Stomach (tissue), 9 donors: ENCODE data around the gene SND1. TPM values are rescaled to one million over a fixed set of nuclear protein-coding genes. Genes with fewer than 3 reads are reported as not detected.

Experiments
- DNase-seq, 2 donors: peaks; one replicate each; pipeline versions ENCODE4 v3.0.0 to v3.0.0-alpha.2; 2013 to 2019
- H3K27ac ChIP-seq, 5 donors: fragments of 200-600 bp in 4 of 5; sonication (generic) in 4 of 5; one replicate each; pipeline ENCODE4 v1.5.1; 2013 to 2019; ENCODE audit warnings: mild to moderate bottlenecking in 1 of 5, moderate library complexity in 1 of 5
- H3K27me3 ChIP-seq, 3 donors: fragments of 200-600 bp; sonication (generic); one replicate each; pipeline ENCODE4 v1.5.1; 2017 to 2019; ENCODE audit warnings: mixed run types in 1 of 3
- H3K36me3 ChIP-seq, 4 donors: fragments of 200-600 bp; sonication (generic); 1 replicate in 3 of 4; 2 replicates in 1 of 4; pipeline ENCODE4 v1.5.1; 2016 to 2019
- H3K4me1 ChIP-seq, 4 donors: fragments of 200-600 bp; sonication (generic); one replicate each; pipeline ENCODE4 v1.5.1; 2016 to 2019
- H3K4me3 ChIP-seq, 4 donors: fragments of 200-600 bp; sonication (generic) in 3 of 4; one replicate each; pipeline ENCODE4 v1.5.1; 2016 to 2019; ENCODE audit warnings: mild to moderate bottlenecking in 1 of 4
- H3K9me3 ChIP-seq, 4 donors: fragments of 200-600 bp; sonication (generic); one replicate each; pipeline ENCODE4 v1.5.1; 2016 to 2019
- CTCF ChIP-seq, 7 experiments: fragments of 450-650 bp in 4 of 7; fragments of 200-600 bp in 3 of 7; sonication (generic) in 3 of 7; IDR thresholded peaks; one replicate each; pipeline ENCODE4 v1.5.1; 2016 to 2019; ENCODE audit warnings: antibody characterized with exemption in 7 of 7, control low read depth in 2 of 7, mild to moderate bottlenecking in 1 of 7
- EP300 ChIP-seq: sonication (generic); formaldehyde crosslinking; IDR thresholded peaks from one replicate; pipeline ENCODE4 v1.6.1; 2017; ENCODE audit warnings: antibody characterized with exemption
- POLR2A ChIP-seq, 4 donors: fragments of 450-650 bp; IDR thresholded peaks; one replicate each; pipeline ENCODE4 v1.6.1; 2016; ENCODE audit warnings: antibody characterized with exemption in 4 of 4, control low read depth in 2 of 4, mild to moderate bottlenecking in 1 of 4, moderate library complexity in 1 of 4
- POLR2AphosphoS5 ChIP-seq, 3 donors: sonication (generic); formaldehyde crosslinking; IDR thresholded peaks; one replicate each; pipeline ENCODE4 v1.6.1; 2016; ENCODE audit warnings: antibody characterized with exemption in 3 of 3
- WGBS, 5 donors: extraction: QIAGEN DNeasy Blood & Tissue Kit in 3 of 5; methylation state at CpG; one replicate each; pipeline versions ENCODE4 v1.1.5 to v1.1.7; 2013 to 2018; 5-methylcytosine and 5-hydroxymethylcytosine counted together
- intact Hi-C: fragments of 100-400 bp; cut with DNase I; formaldehyde crosslinking; loops from one replicate; pipeline ENCODE4 v1.15.1; 2023; ENCODE audit warnings: low total_unique reads
- polyA plus RNA-seq, 3 donors: library from polyadenylated mRNA; stranded (reverse); fragments of 200-250 nt; gene quantifications; one replicate each; pipeline ENCODE4 v1.2.3, GENCODE V29; 2013
- total RNA-seq, 5 donors: library from RNA; depleted of rRNA; stranded (reverse); fragments of >200 nt; gene quantifications; one replicate each; pipeline versions ENCODE4 v1.1.0 to v1.2.3, GENCODE V29; 2014 to 2016
- donor health status: healthy with polysubstance abuse.
- donor health status: Bipolar disorder and iron deficiency.
- donor health status: healthy.

Gene SND1
- total and polyA plus RNA-seq, 8 donors, result 63.3 to 799 (median 126) TPM

- 81 to 97% (median 86%) methylated on average over 8 to 11 of the region's 11 CpGs for WGBS, 5 donors
- H3K27ac ChIP-seq, result no peak overlapping the region
- H3K9me3 ChIP-seq, result no peaks in the 10 kb centered on the region
- H3K4me1 ChIP-seq, result peaks cover 5 to 8% (median 6%) of the 10 kb centered on the region in 4 donors
- DNase-seq, result no peak
- H3K36me3 ChIP-seq, result peaks cover 0 to 46% (median 40%) of the 10 kb centered on the region in 4 donors
- TF ChIP-seq POLR2A (IDR thresholded peaks at IDR 0.05), result no peak
- no peak for TF ChIP-seq POLR2AphosphoS5 (IDR thresholded peaks at IDR 0.05)
- no peak for TF ChIP-seq CTCF (IDR thresholded peaks at IDR 0.05)
- no peak for TF ChIP-seq EP300
- intact Hi-C loops, result no loop called here
- no peak overlapping the region for H3K4me3 ChIP-seq
- H3K27me3 ChIP-seq, result no peaks in the 10 kb centered on the region
These were observed 419.8 kb downstream of the SND1 start for GRCh38 chr7:128071801-128072200.

- 86 to 92% (median 88%) methylated on average over 15 of the region's 15 CpGs for WGBS, 5 donors
- Histone ChIP-seq H3K27ac (no peak overlapping the region), H3K27me3 (no peaks in the 10 kb centered on the region), H3K4me1 (peaks cover 8 to 16% (median 12%) of the 10 kb centered on the region in 4 donors), H3K4me3 (no peak overlapping the region), H3K36me3 (peaks cover 8 to 58% (median 48%) of the 10 kb centered on the region in 4 donors), H3K9me3 (no peaks in the 10 kb centered on the region)
- intact Hi-C loops, result no loop called here
- no peak for TF ChIP-seq CTCF (IDR thresholded peaks at IDR 0.05)
- TF ChIP-seq POLR2A (IDR thresholded peaks at IDR 0.05), result no peak
- TF ChIP-seq EP300, result no peak
- no peak for TF ChIP-seq POLR2AphosphoS5 (IDR thresholded peaks at IDR 0.05)
- DNase-seq, result no peak
These were observed 421.8 kb downstream of the SND1 start for GRCh38 chr7:128073671-128074310.

- Histone ChIP-seq H3K27me3 (no peaks in the 10 kb centered on the region), H3K4me1 (peaks cover 8 to 16% (median 12%) of the 10 kb centered on the region in 4 donors), H3K9me3 (no peaks in the 10 kb centered on the region), H3K4me3 (no peak overlapping the region), H3K27ac (no peak overlapping the region), H3K36me3 (peaks cover 9 to 64% (median 53%) of the 10 kb centered on the region in 4 donors)
- WGBS, 5 donors, result 88 to 93% (median 91%) methylated on average over 19 of the region's 19 CpGs
- TF ChIP-seq POLR2A (IDR thresholded peaks at IDR 0.05) (no peak), POLR2AphosphoS5 (IDR thresholded peaks at IDR 0.05) (no peak)
- intact Hi-C loops, result no loop called here
- no peak for DNase-seq
These were observed 422.3 kb downstream of the SND1 start for GRCh38 chr7:128074336-128074735.

- DNase-seq, result no peak
- no peak for TF ChIP-seq CTCF (IDR thresholded peaks at IDR 0.05)
- Histone ChIP-seq H3K4me3 (no peak overlapping the region), H3K36me3 (peaks cover 9 to 67% (median 57%) of the 10 kb centered on the region in 4 donors), H3K27me3 (no peaks in the 10 kb centered on the region), H3K4me1 (peaks cover 8 to 16% (median 12%) of the 10 kb centered on the region in 4 donors), H3K27ac (no peak overlapping the region), H3K9me3 (no peaks in the 10 kb centered on the region)
- 84 to 91% (median 90%) methylated on average over 5 to 6 of the region's 6 CpGs for WGBS, 5 donors
- intact Hi-C loops, result no loop called here
These were observed 422.7 kb downstream of the SND1 start for GRCh38 chr7:128074736-128075135.
